CD4-positive, alpha-beta T cell treated with Interleukin-21 for 1 hour (primary cell): Measurements from ENCODE around the gene EIF4E3.

ENCODE experiments used
- DNase-seq: peaks from one replicate; pipeline ENCODE4 v3.0.0-alpha.2; 2020

Gene EIF4E3

GRCh38 chr3:71725271-71725991, at the start of gene EIF4E3:
TSS of gene EIF4E3 (minus strand) at chr3:71725402. CDS start at chr3:71725367, 35 bp downstream.
- peak; percentile 37 for DNase-seq

DNA sequence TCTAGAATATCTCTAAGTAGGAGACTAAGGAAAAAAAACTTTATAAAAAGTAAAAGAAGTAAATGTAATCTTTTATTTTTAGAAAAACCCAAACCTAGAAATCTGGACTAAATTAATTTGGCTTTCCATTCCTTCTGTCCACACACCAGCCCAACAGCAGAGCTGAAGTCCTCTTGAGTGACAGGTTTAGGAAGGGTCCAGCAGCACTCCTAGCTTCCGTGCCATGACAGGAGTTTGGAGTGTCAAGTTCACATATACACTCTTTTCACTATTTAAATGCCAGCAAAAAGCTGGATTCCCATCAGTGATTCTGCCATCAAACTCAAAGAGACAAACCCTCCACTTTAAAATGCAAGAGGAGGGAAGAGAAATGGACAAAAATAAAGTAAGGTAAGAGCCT, 46.7 kb upstream of the EIF4E3 start:
- no peak for DNase-seq

DNA sequence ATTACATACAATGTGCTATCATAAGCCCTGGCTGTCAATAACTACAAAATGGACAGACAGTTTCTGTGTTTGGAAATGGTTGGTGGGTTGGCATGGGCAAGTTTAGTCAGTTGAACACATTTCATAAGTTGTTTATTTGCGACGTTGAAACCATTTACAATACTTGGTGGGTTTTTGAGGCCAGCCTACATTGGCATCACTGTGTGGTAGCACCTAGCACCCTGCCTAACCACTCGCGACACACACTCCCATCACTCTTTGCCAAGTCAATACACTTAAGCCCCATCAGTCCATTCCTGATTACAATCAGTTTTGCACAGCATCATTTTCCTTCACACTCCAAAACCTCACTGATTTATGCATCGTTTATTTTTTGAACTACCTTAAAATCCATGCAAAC, 45.9 kb upstream of the EIF4E3 start:
- DNase-seq: no peak

- no peak for DNase-seq
Measured at GRCh38 chr3:71763426-71763825, 38.2 kb upstream of the EIF4E3 start.

DNA sequence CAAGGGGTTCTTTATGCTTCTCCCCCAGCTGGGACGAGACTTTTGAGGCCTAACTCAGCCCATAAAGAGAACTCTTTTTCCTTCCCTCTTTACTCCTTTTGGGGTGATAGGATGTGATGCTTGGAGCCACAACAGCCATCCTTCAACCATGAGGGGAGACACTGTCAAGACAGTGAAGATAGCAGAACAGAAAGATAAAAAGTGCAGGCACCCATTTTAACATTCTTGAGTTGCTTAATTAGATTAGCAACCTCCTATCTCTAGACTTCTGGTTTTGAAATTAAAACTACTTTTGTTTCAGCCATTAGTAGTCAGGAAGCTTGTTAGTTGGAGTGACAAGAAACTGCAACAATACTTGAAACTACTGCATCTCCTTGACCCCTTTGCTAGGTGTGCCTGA, 34.9 kb upstream of the EIF4E3 start:
- no peak for DNase-seq

- no peak for DNase-seq
Measured at GRCh38 chr3:71759401-71759800, 34.2 kb upstream of the EIF4E3 start.

DNA sequence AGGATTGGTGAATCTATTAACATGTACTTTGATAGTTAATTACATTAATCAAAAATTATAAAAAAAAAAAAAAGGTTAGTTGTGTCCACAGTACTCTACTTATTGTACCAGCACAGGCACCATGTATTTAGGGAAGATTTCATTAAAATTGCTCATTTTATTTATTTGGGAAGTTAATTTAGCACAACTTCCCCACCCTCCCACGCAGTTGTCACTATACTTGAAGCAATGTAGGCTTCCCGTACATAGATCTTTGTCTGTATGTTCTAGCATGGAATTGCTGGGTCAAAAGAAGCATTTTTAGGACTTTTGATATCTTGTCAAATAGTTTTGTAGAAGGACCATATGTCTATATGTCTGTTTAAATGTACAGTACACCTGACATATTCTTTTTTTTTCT, 32.9 kb upstream of the EIF4E3 start:
- no peak for DNase-seq

DNA sequence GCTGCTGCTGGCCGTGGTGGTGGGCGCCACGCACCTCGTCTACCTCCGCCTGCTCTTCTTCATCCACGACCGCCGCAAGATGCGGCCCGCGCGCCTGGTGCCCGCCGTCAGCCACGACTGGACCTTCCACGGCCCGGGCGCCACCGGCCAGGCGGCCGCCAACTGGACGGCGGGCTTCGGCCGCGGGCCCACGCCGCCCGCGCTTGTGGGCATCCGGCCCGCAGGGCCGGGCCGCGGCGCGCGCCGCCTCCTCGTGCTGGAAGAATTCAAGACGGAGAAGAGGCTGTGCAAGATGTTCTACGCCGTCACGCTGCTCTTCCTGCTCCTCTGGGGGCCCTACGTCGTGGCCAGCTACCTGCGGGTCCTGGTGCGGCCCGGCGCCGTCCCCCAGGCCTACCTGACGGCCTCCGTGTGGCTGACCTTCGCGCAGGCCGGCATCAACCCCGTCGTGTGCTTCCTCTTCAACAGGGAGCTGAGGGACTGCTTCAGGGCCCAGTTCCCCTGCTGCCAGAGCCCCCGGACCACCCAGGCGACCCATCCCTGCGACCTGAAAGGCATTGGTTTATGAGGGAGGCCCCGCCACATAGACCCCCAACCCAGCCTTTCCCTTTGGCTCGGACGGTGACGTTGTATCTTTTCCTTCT, 29.5 kb upstream of the EIF4E3 start:
- no peak for DNase-seq

- DNase-seq: no peak
Measured at GRCh38 chr3:71753701-71754609, 28.8 kb upstream of the EIF4E3 start, which contains the start of gene GPR27. TSS of gene GPR27 (plus strand) at chr3:71753855. CDS start at chr3:71754050, 195 bp downstream.

DNA sequence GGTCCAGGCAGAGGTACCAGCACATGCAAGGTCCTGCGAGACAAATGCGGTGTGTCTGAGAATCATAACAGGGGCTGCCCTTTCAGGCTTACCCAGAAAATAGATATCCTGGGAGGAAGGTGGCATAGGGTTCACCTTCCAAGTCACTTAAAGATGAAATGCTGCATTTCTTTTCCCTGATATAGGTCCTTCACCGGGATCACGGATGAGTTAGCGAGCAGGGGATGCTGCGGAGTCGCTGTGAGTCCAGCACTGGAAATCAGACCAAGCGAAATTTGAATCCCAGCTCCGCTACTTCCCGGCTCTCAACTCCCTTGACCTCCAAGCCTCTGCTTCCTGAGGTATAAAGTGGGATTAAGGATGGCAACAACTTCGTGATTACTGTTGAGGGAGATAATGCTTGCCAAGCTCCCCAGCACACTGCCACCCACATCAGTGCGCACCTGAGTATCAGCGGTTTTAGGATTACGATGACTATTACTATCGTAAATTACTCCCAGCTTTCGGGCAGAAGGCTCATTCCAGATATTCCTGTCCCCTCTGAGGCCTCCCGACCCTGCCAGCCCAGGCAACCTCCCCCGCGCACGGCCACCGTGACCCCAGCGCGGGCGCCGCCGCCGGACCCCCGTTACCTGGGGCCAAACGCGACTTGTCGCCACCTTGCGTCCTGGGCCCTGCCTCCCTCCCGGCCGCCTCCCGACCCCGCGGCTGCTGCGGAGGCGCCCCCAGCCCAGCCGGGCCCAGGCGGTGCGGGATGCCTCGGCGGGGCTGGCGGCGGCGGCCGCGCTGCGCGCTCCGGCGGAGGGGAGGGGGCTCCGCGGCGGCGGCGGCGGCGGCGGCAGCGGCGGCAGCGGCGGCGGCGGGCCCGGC, 27.9 kb upstream of the EIF4E3 start:
- no peak for DNase-seq

GRCh38 chr3:71751602-71752001, 26.4 kb upstream of the EIF4E3 start:
- no peak for DNase-seq

- DNase-seq: no peak
Measured at GRCh38 chr3:71744738-71745137, 19.5 kb upstream of the EIF4E3 start.

- no peak for DNase-seq
Measured at GRCh38 chr3:71742621-71743020, 17.4 kb upstream of the EIF4E3 start.

- no peak for DNase-seq
Measured at GRCh38 chr3:71734881-71735280, 9.7 kb upstream of the EIF4E3 start.

DNA sequence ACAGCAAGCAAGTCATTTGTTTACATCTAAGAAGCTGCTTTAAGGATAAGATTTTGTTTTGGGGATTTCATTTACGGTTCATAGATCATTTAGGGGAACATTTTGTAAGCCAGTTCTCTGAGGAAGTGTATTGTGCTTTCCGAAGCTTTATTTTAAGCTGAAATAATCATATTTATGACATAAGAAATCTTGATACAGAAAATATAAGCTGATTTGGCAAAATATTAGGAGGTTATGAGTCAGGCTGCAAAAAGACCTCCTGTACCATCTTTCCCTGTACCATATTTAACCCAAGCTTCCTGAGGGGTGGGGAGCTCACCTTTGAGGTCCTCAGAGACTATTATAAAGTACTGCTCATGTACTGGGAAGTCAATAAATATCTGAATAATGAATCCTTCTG, 8.1 kb upstream of the EIF4E3 start:
- DNase-seq: no peak

- no peak for DNase-seq
Measured at GRCh38 chr3:71732637-71733036, 7.4 kb upstream of the EIF4E3 start.

GRCh38 chr3:71728632-71729342, 3.6 kb upstream of the EIF4E3 start:
- peak; percentile 55 for DNase-seq

GRCh38 chr3:71726146-71726545, 944 bp upstream of the EIF4E3 start:
- DNase-seq: peak; percentile 76

- peak; percentile 19 for DNase-seq
Measured at GRCh38 chr3:71724584-71725270, 475 bp downstream of the EIF4E3 start.

DNA sequence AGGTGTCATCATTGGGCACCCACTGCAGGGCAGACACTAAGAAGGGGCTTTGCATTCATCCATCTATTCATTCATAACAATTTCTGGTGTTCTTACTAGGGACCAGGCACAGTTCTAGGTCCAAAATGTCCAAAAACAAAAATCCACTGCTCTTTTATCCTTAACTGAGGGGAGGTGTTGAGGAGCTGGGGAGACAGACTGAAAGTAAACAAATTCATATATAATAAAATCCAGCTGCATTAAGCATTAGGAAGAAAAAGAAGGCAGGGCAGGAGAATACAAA, 1.1 kb downstream of the EIF4E3 start:
- DNase-seq: no peak

GRCh38 chr3:71723452-71724170, 1.6 kb downstream of the EIF4E3 start:
- DNase-seq: peak; percentile 77
